SH-SY5Y (cell line): ENCODE results near the gene ZBTB4.

Source experiments
- GATA2 ChIP-seq: IDR thresholded peaks from 2 replicates; pipeline ENCODE4 v1.6.1; 2011; ENCODE audit warnings: mild to moderate bottlenecking, low read depth, low read length
- GATA3 ChIP-seq: IDR thresholded peaks from 2 replicates; pipeline ENCODE4 v1.6.1; 2011; ENCODE audit warnings: low read depth, mild to moderate bottlenecking, low read length, moderate library complexity

DNA sequence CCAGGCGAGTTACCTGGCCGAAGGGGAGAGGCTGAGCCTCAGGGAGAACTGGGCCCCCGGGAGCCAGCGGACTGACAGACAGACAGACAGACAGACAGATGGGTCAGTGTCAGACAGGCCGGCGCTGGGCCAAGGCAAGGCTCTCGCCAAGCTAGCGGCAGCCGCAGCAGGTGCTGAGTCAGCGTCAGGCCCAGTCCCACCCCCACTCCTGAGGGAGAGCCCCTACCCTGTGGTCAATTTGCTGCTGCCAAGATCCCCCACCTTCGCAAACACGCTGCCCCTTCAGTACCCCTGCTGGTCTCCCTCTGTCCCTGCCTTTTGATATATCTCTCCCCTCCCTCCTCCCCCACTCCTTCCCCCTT lies 38.6 kb downstream of the ZBTB4 start:
- TF ChIP-seq GATA3 (no peak), GATA2 (no peak)
